Fibroblast of pulmonary artery (primary cell): ENCODE data around the gene CPZ.

Source experiments
- DNase-seq: peaks from one replicate; pipeline ENCODE4 v3.0.0-alpha.2; 2010; ENCODE audit warnings: low read depth
- H3K4me3 ChIP-seq: replicated peaks from 2 replicates; pipeline ENCODE4 v1.5.1; 2011; ENCODE audit warnings: low read depth, mild to moderate bottlenecking, control low read depth, low read length, moderate library complexity
- TF ChIP-seq, protein P1 (sequence below): IDR thresholded peaks from 2 replicates; pipeline ENCODE4 v1.5.1; 2011; ENCODE audit warnings: mild to moderate bottlenecking, control low read depth, low read length, inconsistent platforms; ENCODE audit errors: missing control alignments

The CPZ gene

DNA sequence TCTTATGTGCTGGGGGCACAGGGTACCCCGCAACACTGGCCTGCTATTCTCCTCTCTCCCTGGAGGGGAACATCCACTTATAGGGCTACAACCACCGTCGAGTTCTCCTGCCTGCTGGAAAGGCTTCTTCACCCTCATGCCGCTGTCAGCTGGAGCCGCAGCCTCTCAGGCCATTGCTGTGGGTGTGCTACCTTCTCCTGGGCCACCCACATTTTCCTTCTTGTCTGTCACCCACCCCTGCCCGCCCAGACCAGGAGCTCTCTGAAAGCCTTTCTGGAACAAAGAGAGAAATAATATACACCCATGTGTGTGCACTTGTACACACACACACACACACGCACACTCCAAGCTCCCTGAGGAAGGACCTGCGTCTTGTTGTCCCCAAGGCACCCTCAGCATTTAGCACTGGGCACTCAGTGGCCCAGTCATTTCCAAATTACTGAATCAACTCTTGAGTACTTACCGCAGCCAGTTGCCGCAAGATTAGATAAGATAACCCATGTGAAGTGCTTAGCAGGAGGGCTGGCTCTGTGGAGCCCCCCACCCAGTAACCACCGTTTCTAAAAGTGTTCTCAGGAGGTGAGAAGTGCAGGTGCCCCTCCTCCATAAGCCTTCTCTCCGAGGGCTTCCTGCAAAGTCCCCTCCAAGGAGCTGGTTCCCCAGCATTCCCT, 50.2 kb downstream of the CPZ start:
- TF ChIP-seq, protein P1, sequence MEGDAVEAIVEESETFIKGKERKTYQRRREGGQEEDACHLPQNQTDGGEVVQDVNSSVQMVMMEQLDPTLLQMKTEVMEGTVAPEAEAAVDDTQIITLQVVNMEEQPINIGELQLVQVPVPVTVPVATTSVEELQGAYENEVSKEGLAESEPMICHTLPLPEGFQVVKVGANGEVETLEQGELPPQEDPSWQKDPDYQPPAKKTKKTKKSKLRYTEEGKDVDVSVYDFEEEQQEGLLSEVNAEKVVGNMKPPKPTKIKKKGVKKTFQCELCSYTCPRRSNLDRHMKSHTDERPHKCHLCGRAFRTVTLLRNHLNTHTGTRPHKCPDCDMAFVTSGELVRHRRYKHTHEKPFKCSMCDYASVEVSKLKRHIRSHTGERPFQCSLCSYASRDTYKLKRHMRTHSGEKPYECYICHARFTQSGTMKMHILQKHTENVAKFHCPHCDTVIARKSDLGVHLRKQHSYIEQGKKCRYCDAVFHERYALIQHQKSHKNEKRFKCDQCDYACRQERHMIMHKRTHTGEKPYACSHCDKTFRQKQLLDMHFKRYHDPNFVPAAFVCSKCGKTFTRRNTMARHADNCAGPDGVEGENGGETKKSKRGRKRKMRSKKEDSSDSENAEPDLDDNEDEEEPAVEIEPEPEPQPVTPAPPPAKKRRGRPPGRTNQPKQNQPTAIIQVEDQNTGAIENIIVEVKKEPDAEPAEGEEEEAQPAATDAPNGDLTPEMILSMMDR, result no peak
- H3K4me3 ChIP-seq, result no peak overlapping the region
- DNase-seq, result no peak

DNA sequence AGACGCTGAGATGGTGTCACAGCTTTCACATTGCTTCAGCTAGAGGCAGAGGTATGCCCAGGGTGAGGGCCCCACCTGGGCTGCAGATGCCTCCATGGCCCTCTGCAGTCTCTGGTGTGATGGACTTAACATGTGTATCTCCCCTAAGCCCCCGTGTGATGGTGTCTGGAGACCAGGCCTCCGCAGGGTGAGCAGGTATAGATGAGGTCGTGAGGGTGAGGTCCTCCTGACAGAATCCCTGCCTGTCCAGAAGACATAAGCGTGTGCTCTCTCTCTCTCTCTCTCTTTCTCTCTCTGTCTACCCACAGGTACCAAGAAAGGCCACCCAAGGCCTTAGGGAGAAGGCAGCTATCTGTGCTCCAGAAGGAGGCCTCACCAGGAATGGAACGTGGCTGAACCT, 50.9 kb downstream of the CPZ start:
- TF ChIP-seq, protein P1, result no peak
- DNase-seq, result no peak
- no peak overlapping the region for H3K4me3 ChIP-seq

DNA sequence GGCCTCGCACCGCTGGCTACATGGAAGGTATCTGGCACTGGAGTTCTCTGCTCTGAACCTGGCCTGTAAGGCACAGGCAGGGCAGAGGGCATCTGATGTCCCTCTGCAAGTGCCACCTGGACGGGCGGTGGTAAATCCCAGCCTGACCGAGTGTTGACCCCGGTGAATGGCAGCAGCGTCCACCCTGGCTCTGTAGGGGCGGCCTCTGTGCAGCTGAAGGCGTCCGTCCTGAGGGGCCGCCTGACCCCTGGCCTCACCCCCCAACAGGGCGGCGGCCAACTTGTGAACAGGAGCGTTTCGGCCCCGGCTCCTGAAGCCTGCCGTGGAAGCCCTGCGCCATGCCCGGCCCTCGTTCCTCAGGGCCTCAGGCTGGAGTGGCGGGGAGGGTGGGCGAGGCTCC, 51.4 kb downstream of the CPZ start:
- TF ChIP-seq, protein P1, result no peak
- no peak for DNase-seq
- H3K4me3 ChIP-seq, result no peak overlapping the region

DNA sequence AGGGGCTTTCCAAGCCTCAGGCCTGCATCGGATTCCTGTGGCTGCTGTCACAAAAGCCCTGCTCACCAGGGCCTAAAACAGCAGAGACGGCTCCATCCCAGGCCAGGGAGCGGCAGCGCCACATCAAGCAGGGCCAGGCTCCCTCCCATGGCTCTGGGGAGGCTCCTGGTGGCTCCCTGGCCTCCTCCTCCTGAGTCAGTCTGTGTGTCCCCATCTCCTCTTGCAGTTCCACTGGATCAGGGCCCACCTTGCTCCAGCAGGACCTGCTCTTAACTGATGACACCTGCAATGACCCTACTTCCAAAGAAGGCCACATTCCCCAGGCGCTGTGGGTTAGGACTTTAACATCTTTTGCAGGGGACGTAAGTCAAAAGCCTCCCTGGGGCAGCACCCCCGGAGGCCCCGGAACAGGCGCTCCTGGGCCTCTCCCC, 51.9 kb downstream of the CPZ start:
- no peak overlapping the region for H3K4me3 ChIP-seq
- DNase-seq, result no peak
- TF ChIP-seq, protein P1, result no peak

DNA sequence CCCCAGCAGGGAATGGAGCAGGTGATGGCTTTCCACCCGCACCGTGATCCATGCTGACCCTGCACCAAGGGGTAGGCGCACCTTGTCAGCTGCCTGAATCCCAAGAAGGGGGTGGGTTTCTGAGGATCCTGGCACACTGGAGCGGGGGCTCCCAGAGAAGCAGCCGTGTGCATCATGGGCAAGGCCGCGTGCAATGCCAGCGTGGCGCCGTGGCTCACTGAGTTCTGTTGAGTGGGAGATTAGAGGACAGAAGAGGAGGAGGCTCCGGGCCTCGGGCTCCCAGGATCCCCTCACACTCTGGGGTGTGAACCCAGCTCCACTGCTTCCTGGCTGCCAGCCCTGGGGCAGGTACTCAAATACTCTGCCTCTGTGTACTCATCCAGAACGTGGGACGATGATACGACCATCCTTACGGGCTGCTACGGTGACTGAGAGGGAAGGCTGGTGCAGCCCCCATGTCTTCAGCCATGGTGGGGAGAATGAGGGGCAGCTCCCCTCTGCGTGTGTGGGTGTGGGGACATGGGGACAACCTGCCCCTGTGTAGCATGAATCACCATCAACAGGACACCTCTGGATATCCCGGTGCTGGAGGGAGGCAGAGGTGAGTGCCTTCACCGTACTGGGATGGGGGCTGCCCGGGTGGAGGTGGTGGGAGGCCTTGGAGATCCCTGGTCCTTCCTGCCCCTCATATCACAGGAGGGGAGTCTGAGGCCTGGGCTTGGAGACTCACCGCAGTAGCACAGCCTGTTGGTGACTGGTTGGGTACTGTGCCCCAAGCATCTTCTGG, 52.6 kb downstream of the CPZ start:
- no peak overlapping the region for H3K4me3 ChIP-seq
- no peak for DNase-seq
- TF ChIP-seq, protein P1, result no peak

DNA sequence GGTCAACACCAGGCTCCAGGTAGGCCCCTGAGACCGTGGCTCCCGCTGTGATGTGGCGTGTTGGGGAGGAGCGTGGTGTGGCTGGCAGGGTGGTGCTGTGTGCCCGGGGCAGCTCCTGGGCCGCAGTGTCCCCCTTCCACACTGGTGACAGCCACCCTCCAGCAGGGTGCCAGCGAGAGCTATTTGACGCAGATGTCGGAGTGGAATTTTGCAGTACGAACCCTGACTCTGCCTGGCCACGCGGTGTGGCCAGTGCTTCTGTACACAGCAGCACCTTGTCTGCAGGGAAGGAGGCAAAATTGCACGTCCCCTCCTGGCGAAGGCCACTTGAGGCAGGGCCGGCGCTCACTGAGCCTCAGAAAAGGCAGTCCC, 53.2 kb downstream of the CPZ start:
- no peak for DNase-seq
- TF ChIP-seq, protein P1, result no peak
- no peak overlapping the region for H3K4me3 ChIP-seq
